Neuronal stem cell (in vitro differentiated cells): ENCODE measurements around the gene BLOC1S5.

Experiments
- DNase-seq: peaks from one replicate; pipeline ENCODE4 v3.0.0-alpha.2; 2013; ENCODE audit warnings: low spot score
- H2AFZ ChIP-seq: one replicate; pipeline ENCODE4 v1.6.1; 2013; ENCODE audit warnings: mild to moderate bottlenecking, low read length, inconsistent platforms
- H2AK5ac ChIP-seq: 2 replicates; pipeline ENCODE4 v1.6.1; 2013; ENCODE audit warnings: low read depth, mild to moderate bottlenecking, inconsistent platforms, low read length, moderate library complexity, mixed read lengths
- H2BK120ac ChIP-seq: 2 replicates; pipeline ENCODE4 v1.6.1; 2013; ENCODE audit warnings: low read depth, mild to moderate bottlenecking, inconsistent platforms, low read length, moderate library complexity, mixed read lengths
- H2BK12ac ChIP-seq: one replicate; pipeline ENCODE4 v1.6.1; 2013; ENCODE audit warnings: low read length, inconsistent platforms
- H2BK15ac ChIP-seq: 2 replicates; pipeline ENCODE4 v1.6.1; 2013; ENCODE audit warnings: mild to moderate bottlenecking, low read length, inconsistent platforms, mixed read lengths
- H2BK5ac ChIP-seq: one replicate; pipeline ENCODE4 v1.6.1; 2013; ENCODE audit warnings: inconsistent platforms, mild to moderate bottlenecking, low read length, moderate library complexity
- H3K14ac ChIP-seq: one replicate; pipeline ENCODE4 v1.6.1; 2013; ENCODE audit warnings: low read length, inconsistent platforms
- H3K18ac ChIP-seq: 2 replicates; pipeline ENCODE4 v1.6.1; 2013; ENCODE audit warnings: low read length, inconsistent platforms
- H3K23ac ChIP-seq: 2 replicates; pipeline ENCODE4 v1.6.1; 2013; ENCODE audit warnings: low read depth, mild to moderate bottlenecking, mixed read lengths, low read length, inconsistent platforms; ENCODE audit not compliant: poor library complexity
- H3K27ac ChIP-seq: replicated peaks from 3 replicates; pipeline ENCODE4 v1.5.1; 2013; ENCODE audit warnings: low read length, inconsistent platforms
- H3K27me3 ChIP-seq, 3 experiments: 2 replicates each; pipeline ENCODE4 v1.6.1; 2013; ENCODE audit warnings: low read length in 3 of 3, mild to moderate bottlenecking in 2 of 3, inconsistent platforms in 1 of 3, low read depth in 1 of 3, mixed read lengths in 1 of 3, moderate library complexity in 1 of 3; ENCODE audit not compliant: control insufficient read depth in 3 of 3, insufficient read depth in 3 of 3
- H3K36me3 ChIP-seq, 2 donors: replicated peaks in 1 of 2; 2 replicates each; pipeline ENCODE4 v1.6.1; 2013; ENCODE audit warnings: low read length in 2 of 2; ENCODE audit not compliant: control insufficient read depth in 2 of 2, insufficient read depth in 2 of 2
- H3K4ac ChIP-seq: 2 replicates; pipeline ENCODE4 v1.6.1; 2013; ENCODE audit warnings: inconsistent platforms, mild to moderate bottlenecking, low read length, moderate library complexity
- H3K4me1 ChIP-seq, 2 donors: 1 replicate in 1 of 2; 2 replicates in 1 of 2; pipeline ENCODE4 v1.6.1; 2013; ENCODE audit warnings: low read length in 2 of 2, low read depth in 1 of 2; ENCODE audit not compliant: control insufficient read depth in 2 of 2, insufficient read depth in 1 of 2
- H3K4me2 ChIP-seq: one replicate; pipeline ENCODE4 v1.6.1; 2013; ENCODE audit warnings: mild to moderate bottlenecking, low read length, inconsistent platforms; ENCODE audit not compliant: insufficient read depth, poor library complexity, severe bottlenecking
- H3K4me3 ChIP-seq, 2 donors: 2 replicates each; pipeline ENCODE4 v1.5.1; 2013; ENCODE audit warnings: low read length in 2 of 2, mild to moderate bottlenecking in 2 of 2, inconsistent platforms in 1 of 2, moderate library complexity in 1 of 2
- H3K79me1 ChIP-seq: one replicate; pipeline ENCODE4 v1.6.1; 2013; ENCODE audit warnings: low read depth, mild to moderate bottlenecking, inconsistent platforms, low read length, moderate library complexity
- H3K9ac ChIP-seq: one replicate; pipeline ENCODE4 v1.6.1; 2013; ENCODE audit warnings: mild to moderate bottlenecking, low read depth, low read length, inconsistent platforms; ENCODE audit not compliant: poor library complexity
- H3K9me3 ChIP-seq, 2 donors: replicated peaks in 1 of 2; 2 replicates each; pipeline versions ENCODE3 to v1.6.1; 2013; ENCODE audit warnings: low read length in 2 of 2, mild to moderate bottlenecking in 2 of 2, inconsistent platforms in 1 of 2, low read depth in 1 of 2, mixed read lengths in 1 of 2, moderate library complexity in 1 of 2; ENCODE audit not compliant: control insufficient read depth in 2 of 2, insufficient read depth in 1 of 2
- H4K8ac ChIP-seq: one replicate; pipeline ENCODE4 v1.6.1; 2013; ENCODE audit warnings: low read depth, mild to moderate bottlenecking, inconsistent platforms, low read length, moderate library complexity
- H4K91ac ChIP-seq: one replicate; pipeline ENCODE4 v1.6.1; 2013; ENCODE audit warnings: low read length, low read depth, mild to moderate bottlenecking, inconsistent platforms; ENCODE audit not compliant: poor library complexity
- WGBS, 2 donors: extraction: QIAGEN DNeasy Blood & Tissue Kit; methylation state at CpG; one replicate each; pipeline ENCODE4 v1.1.7; 2013; ENCODE audit warnings: missing lambda C conversion rate in 2 of 2, mixed read lengths in 1 of 2; ENCODE audit not compliant: insufficient read length in 2 of 2, insufficient replicate concordance in 1 of 2; ENCODE audit errors: extremely low coverage in 2 of 2; 5-methylcytosine and 5-hydroxymethylcytosine counted together

Gene BLOC1S5

GRCh38 chr6:8013763-8014162 is 50.4 kb downstream of the BLOC1S5 start:
- Histone ChIP-seq H3K9me3 (no peaks in the 10 kb centered on the region), H3K4me2 (no peak overlapping the region), H2BK15ac (no peak overlapping the region), H2BK12ac (no peak overlapping the region), H3K4me1 (peaks cover 2 to 3% of the 10 kb centered on the region in 2 donors), H2BK5ac (no peak overlapping the region), H3K18ac (no peak overlapping the region), H2BK120ac (no peak overlapping the region), H3K9ac (no peak overlapping the region), H3K36me3 (peaks cover 2 to 22% of the 10 kb centered on the region in 2 donors), H2AFZ (no peak overlapping the region), H3K4ac (no peak overlapping the region), H3K27ac (no peak overlapping the region), H2AK5ac (no peak overlapping the region), H3K14ac (no peak overlapping the region), H4K8ac (no peak overlapping the region), H3K23ac (no peak overlapping the region), H4K91ac (no peak overlapping the region), H3K4me3 (no peak overlapping the region), H3K79me1 (no peaks in the 10 kb centered on the region), H3K27me3 (no peaks in the 10 kb centered on the region)
- no peak for DNase-seq
- WGBS, 2 donors = no CpG with 5 or more reads among the region's 3 CpGs

GRCh38 chr6:8006208-8006607 is 58.0 kb downstream of the BLOC1S5 start:
- no peak overlapping the region for H2BK120ac ChIP-seq
- no peak overlapping the region for H4K91ac ChIP-seq
- no peaks in the 10 kb centered on the region for H3K27me3 ChIP-seq
- no peak overlapping the region for H2AK5ac ChIP-seq
- no peak overlapping the region for H3K14ac ChIP-seq
- H3K4ac ChIP-seq = no peak overlapping the region
- H3K27ac ChIP-seq = no peak overlapping the region
- H3K36me3 ChIP-seq = peaks cover 0 to 2% of the 10 kb centered on the region in 2 donors
- H3K4me3 ChIP-seq = no peak overlapping the region
- no peak for DNase-seq
- H3K18ac ChIP-seq = no peak overlapping the region
- no peak overlapping the region for H2AFZ ChIP-seq
- no CpG with 5 or more reads among the region's 1 CpG for WGBS, 2 donors
- H3K4me1 ChIP-seq = peaks cover 2 to 3% of the 10 kb centered on the region in 2 donors
- H3K79me1 ChIP-seq = no peaks in the 10 kb centered on the region
- no peak overlapping the region for H3K4me2 ChIP-seq
- no peak overlapping the region for H3K9ac ChIP-seq
- H3K9me3 ChIP-seq = peaks cover 0 to 1% of the 10 kb centered on the region in 2 donors
- H2BK5ac ChIP-seq = no peak overlapping the region
- no peak overlapping the region for H3K23ac ChIP-seq
- H2BK12ac ChIP-seq = no peak overlapping the region
- H4K8ac ChIP-seq = no peak overlapping the region
- no peak overlapping the region for H2BK15ac ChIP-seq

DNA sequence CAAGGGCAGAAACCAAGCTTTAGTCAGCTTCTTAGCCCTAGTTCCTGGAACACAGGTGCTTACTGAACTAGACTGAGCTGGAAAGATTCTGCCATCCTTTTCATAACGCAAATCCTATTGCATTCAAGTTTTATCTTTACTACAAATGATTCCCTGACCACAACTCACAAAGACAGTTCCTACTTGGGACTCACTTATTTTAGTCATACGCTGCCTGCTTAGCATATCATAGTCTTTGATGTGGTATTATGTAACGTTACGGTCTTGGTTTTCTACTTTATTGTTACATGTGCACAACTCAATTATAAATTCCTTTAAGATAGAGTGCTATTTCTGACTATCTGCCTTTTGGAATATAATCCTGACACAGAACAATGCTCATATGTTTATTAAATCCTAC is 59.1 kb downstream of the BLOC1S5 start:
- peaks cover under 1 to 3% of the 10 kb centered on the region in 2 donors for H3K4me1 ChIP-seq
- no peaks in the 10 kb centered on the region for H3K27me3 ChIP-seq
- H4K91ac ChIP-seq = no peak overlapping the region
- no peak overlapping the region for H4K8ac ChIP-seq
- H2BK12ac ChIP-seq = no peak overlapping the region
- no peak overlapping the region for H3K4me2 ChIP-seq
- no peak overlapping the region for H3K18ac ChIP-seq
- H3K27ac ChIP-seq = no peak overlapping the region
- H2BK120ac ChIP-seq = no peak overlapping the region
- no peak overlapping the region for H3K4ac ChIP-seq
- no peak overlapping the region for H2AK5ac ChIP-seq
- peaks cover 0 to 1% of the 10 kb centered on the region in 2 donors for H3K9me3 ChIP-seq
- no peak for DNase-seq
- WGBS, 2 donors = no CpG with 5 or more reads among the region's 4 CpGs
- H2BK15ac ChIP-seq = no peak overlapping the region
- H2AFZ ChIP-seq = no peak overlapping the region
- no peak overlapping the region for H3K9ac ChIP-seq
- H3K36me3 ChIP-seq = peaks cover 0 to 2% of the 10 kb centered on the region in 2 donors
- H3K23ac ChIP-seq = no peak overlapping the region
- H3K79me1 ChIP-seq = no peaks in the 10 kb centered on the region
- H2BK5ac ChIP-seq = no peak overlapping the region
- H3K4me3 ChIP-seq = no peak overlapping the region
- H3K14ac ChIP-seq = no peak overlapping the region

- H3K23ac ChIP-seq = no peak overlapping the region
- H4K8ac ChIP-seq = no peak overlapping the region
- no peaks in the 10 kb centered on the region for H3K9me3 ChIP-seq
- no peak for DNase-seq
- no peak overlapping the region for H3K27ac ChIP-seq
- no peaks in the 10 kb centered on the region for H3K36me3 ChIP-seq
- H2BK12ac ChIP-seq = no peak overlapping the region
- no peak overlapping the region for H3K4me2 ChIP-seq
- no peaks in the 10 kb centered on the region for H3K27me3 ChIP-seq
- no peak overlapping the region for H3K9ac ChIP-seq
- H3K79me1 ChIP-seq = no peaks in the 10 kb centered on the region
- H3K4ac ChIP-seq = no peak overlapping the region
- H3K4me1 ChIP-seq = no peaks in the 10 kb centered on the region
- WGBS, 2 donors = no CpG with 5 or more reads among the region's 1 CpG
- H3K18ac ChIP-seq = no peak overlapping the region
- no peak overlapping the region for H2BK15ac ChIP-seq
- H2AFZ ChIP-seq = no peak overlapping the region
- H2BK5ac ChIP-seq = no peak overlapping the region
- no peak overlapping the region for H2AK5ac ChIP-seq
- H2BK120ac ChIP-seq = no peak overlapping the region
- H3K4me3 ChIP-seq = no peak overlapping the region
- H3K14ac ChIP-seq = no peak overlapping the region
- no peak overlapping the region for H4K91ac ChIP-seq
Measured at GRCh38 chr6:8000636-8001035, 63.6 kb downstream of the BLOC1S5 start.
